ENCODE measurements around the gene FAM3A. TPM values are rescaled to one million over a fixed set of nuclear protein-coding genes. Genes with fewer than 3 reads are reported as not detected.
A peak's percentile ranks its signal among the peaks of the same experiment; 100 is the strongest.

FAM3A gene
- total and polyA plus RNA-seq, 7 experiments from 2014 or later, result 22.2 to 63.7 (median 43.0) TPM

DNA sequence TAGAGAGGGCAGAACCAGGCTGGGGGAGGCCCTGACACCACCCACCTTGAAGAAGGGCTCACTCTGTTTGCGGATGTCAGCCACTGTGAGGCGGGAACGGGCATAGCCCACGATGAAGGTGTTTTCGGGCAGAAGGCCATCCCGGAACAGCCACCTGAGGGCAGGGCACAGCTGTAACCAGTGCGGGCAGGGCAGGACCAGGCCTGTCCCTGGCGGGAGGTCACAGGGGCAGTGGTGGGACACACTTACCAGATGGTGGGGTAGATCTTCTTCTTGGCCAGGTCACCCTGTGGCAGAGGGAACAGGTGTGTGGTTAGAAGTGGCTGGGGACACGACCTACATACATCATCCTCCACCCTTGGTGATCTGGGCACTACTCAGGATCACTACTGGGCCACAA is 19.9 kb upstream of the FAM3A start:
- ChIA-PET POLR2A (interaction anchor here (0.6 kb wide), 1 partner anchor 237 kb away, joined by 5 read pairs; no protein-coding TSS in a partner anchor), CTCF (interaction anchor here (0.7 to 1.3 kb wide), 3 partner anchors 137 to 214 kb away, joined by 3 to 4 read pairs (median 4); partner anchors contain the start of gene RPL10)
- Histone ChIP-seq H3K36me3 (ENCODE audit: control insufficient read depth in 2 of 3, insufficient read depth in 3 of 3, low read length in 3 of 3) (peaks cover 0 to 37% (median 0%) of the 10 kb centered on the region in 3 experiments), H3K27me3 (ENCODE audit: control insufficient read depth in 2 of 2, insufficient read depth in 2 of 2, low read length in 2 of 2) (no peaks in the 10 kb centered on the region), H3K4me1 (ENCODE audit: control insufficient read depth in 2 of 2, insufficient read depth in 2 of 2, low read length in 2 of 2) (no peaks in the 10 kb centered on the region), H3K4me3 (ENCODE audit: low read length) (no peak overlapping the region), H3K27ac (ENCODE audit: low read depth, low read length) (no peak overlapping the region), H3K9me3 (ENCODE audit: control insufficient read depth in 2 of 3, low read length in 3 of 3) (no peaks in the 10 kb centered on the region)
- Mint-ChIP-seq H3K9me3 (no peaks in the 10 kb centered on the region), H3K27ac (no peak overlapping the region), H3K36me3 (peaks cover 0 to 6% (median 0%) of the 10 kb centered on the region in 5 donors), H3K4me3 (no peak overlapping the region), H3K27me3 (no peaks in the 10 kb centered on the region), H3K4me1 (peaks cover 0 to 13% (median 6%) of the 10 kb centered on the region in 7 donors)
- intact Hi-C loops (cut with micrococcal nuclease), result loop anchor here in 1 of 2 donors (2.0 kb wide), 1 partner anchor 523 kb away; no protein-coding TSS in a partner anchor
- DNase-seq, result no peak
- no peak for ATAC-seq

DNA sequence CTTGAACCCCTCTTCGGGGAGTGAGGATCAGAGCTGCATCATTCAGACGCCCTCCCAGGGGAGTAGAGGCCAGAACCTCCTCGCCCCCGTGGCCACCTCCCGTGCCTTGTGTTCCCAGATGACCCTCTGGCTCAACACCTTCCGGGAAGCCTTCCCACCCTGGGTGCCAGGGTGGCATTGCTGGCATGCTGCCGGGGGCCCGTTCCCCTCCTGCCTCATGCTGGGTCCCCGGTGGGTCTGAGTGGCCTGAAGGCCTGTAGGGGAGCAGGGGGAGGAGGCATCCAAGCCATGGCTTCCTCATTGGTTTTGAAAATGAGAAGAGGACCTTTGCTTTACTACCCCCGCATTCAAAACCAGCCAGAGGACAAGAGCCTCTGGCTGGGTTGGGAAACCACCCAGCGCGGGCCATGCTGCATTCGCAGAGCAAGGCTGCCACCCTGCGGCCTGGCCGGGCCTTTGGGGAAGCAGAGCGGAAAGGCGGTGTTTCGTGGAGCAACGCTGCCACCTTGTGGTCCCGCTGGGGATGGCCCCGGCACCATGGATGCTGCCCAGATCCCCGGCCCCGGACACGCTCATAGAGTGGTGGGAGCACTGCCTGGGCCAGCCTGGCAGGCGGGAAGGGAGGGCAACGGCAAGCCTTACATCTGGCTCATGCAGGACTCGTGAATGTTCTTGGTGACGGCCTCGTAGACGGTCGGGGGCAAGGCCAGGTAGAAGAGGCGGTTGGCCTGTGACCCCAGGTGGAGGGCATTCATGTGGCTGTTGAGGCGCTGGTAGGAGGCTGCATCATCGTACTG is 18.7 kb upstream of the FAM3A start:
- DNase-seq (peak; percentile 78 to 93 (median 87)), ATAC-seq (peak; percentile 100)
- Histone ChIP-seq H3K27me3 (ENCODE audit: control insufficient read depth in 2 of 2, insufficient read depth in 2 of 2, low read length in 2 of 2) (no peaks in the 10 kb centered on the region), H3K36me3 (ENCODE audit: control insufficient read depth in 2 of 3, insufficient read depth in 3 of 3, low read length in 3 of 3) (peaks cover 0 to 37% (median 0%) of the 10 kb centered on the region in 3 experiments), H3K4me1 (ENCODE audit: control insufficient read depth in 2 of 2, insufficient read depth in 2 of 2, low read length in 2 of 2) (no peaks in the 10 kb centered on the region), H3K27ac (ENCODE audit: low read depth, low read length) (peak overlapping the region; percentile 55), H3K4me3 (ENCODE audit: low read length) (no peak overlapping the region), H3K9me3 (ENCODE audit: control insufficient read depth in 2 of 3, low read length in 3 of 3) (no peaks in the 10 kb centered on the region)
- Mint-ChIP-seq H3K36me3 (peaks cover 0 to 6% (median 0%) of the 10 kb centered on the region in 5 donors), H3K27me3 (no peaks in the 10 kb centered on the region), H3K9me3 (no peaks in the 10 kb centered on the region), H3K4me1 (peaks cover 0 to 13% (median 6%) of the 10 kb centered on the region in 7 donors), H3K27ac (peak overlapping the region in 5 of 9 donors; percentile 26 to 72 (median 67)), H3K4me3 (no peak overlapping the region)
- ChIA-PET POLR2A (interaction anchor here (0.7 to 1.3 kb wide), 3 partner anchors 20 to 161 kb away, joined by 3 read pairs; no protein-coding TSS in a partner anchor), CTCF (interaction anchor here (0.7 to 1.8 kb wide), 3 partner anchors 161 to 213 kb away, joined by 3 to 13 read pairs (median 4); partner anchors contain the start of gene FLNA)
- intact Hi-C loops (cut with micrococcal nuclease), result loop anchor here (1.0 to 5.0 kb wide), 5 partner anchors 135 to 522 kb away; partner anchors contain the start of gene MECP2 (in 1 of the 2)

DNA sequence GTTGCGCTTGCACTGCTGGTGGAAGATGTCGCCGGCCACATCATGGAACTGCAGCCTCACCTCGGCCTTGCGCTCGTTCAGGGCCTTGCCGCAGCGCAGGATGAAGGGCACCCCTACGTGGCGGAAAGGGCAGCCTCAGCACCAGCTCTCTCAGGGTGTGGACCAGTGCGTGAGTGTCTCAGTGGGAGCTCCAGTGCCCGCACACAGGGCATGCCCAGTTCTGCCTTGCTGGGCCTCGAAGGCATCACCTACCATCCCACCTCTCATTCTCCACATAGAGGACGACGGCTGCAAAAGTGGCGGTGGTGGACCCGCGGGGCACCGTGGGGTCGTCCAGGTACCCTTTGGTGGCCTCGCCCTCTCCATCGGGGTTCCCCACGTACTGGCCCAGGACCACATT is 16.7 kb upstream of the FAM3A start:
- ATAC-seq (no peak), DNase-seq (no peak)
- no peaks in the 10 kb centered on the region for H3K27me3 Mint-ChIP-seq
- H3K27me3 ChIP-seq (ENCODE audit: control insufficient read depth in 2 of 2, insufficient read depth in 2 of 2, low read length in 2 of 2), result no peaks in the 10 kb centered on the region
- intact Hi-C loops (cut with micrococcal nuclease), result loop anchor here in 1 of 2 donors (5.0 kb wide), 1 partner anchor 435 kb away; the partner anchor contains the start of gene MECP2
- no peak overlapping the region for H3K4me3 ChIP-seq (ENCODE audit: low read length)
- ChIA-PET POLR2A (interaction anchor here (1.0 to 2.3 kb wide), 3 partner anchors 133 to 162 kb away, joined by 3 to 12 read pairs (median 3); partner anchors contain the start of gene RPL10), CTCF (interaction anchor here (1.4 to 2.1 kb wide), 2 partner anchors 11 to 42 kb away, joined by 4 to 5 read pairs; partner anchors contain the start of gene SLC10A3)
- no peak overlapping the region for H3K27ac ChIP-seq (ENCODE audit: low read depth, low read length)
- H3K36me3 Mint-ChIP-seq, result peaks cover 0 to 6% (median 0%) of the 10 kb centered on the region in 5 donors
- peaks cover 0 to 7% (median 5%) of the 10 kb centered on the region in 7 donors for H3K4me1 Mint-ChIP-seq
- no peak overlapping the region for H3K27ac Mint-ChIP-seq
- H3K9me3 Mint-ChIP-seq, result peaks cover 0 to 2% (median 0%) of the 10 kb centered on the region in 11 donors
- H3K9me3 ChIP-seq (ENCODE audit: control insufficient read depth in 2 of 3, low read length in 3 of 3), result no peaks in the 10 kb centered on the region
- no peaks in the 10 kb centered on the region for H3K4me1 ChIP-seq (ENCODE audit: control insufficient read depth in 2 of 2, insufficient read depth in 2 of 2, low read length in 2 of 2)
- no peak overlapping the region for H3K4me3 Mint-ChIP-seq
- H3K36me3 ChIP-seq (ENCODE audit: control insufficient read depth in 2 of 3, insufficient read depth in 3 of 3, low read length in 3 of 3), result peaks cover 0 to 37% (median 0%) of the 10 kb centered on the region in 3 experiments

DNA sequence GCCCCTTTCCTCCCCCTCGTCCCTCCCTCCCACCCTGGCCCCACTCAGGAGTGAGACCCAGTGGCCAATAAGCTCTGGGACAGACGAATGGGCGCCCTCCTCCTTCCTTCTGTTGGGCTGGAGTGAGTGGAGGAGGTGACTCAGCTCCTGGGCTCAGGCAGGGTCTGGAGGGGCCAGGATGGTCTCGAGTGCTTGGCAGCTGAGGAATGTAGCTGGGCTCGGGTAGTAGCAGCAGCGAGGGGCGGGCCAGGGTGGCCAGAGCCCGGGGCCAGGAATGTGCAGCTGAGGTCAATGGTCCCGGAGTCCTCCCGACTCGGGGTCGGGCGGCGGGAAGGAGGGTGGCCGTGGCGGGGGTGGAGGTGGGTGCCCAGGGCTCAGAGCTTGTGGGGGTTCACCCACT is 15.6 kb upstream of the FAM3A start:
- H3K4me3 Mint-ChIP-seq, result no peak overlapping the region
- H3K4me1 Mint-ChIP-seq, result peaks cover 0 to 16% (median 14%) of the 10 kb centered on the region in 7 donors
- peaks cover 5 to 7% of the 10 kb centered on the region in 2 donors for H3K4me1 ChIP-seq (ENCODE audit: control insufficient read depth in 2 of 2, insufficient read depth in 2 of 2, low read length in 2 of 2)
- POLR2A ChIA-PET, result interaction anchor here (0.8 to 2.3 kb wide), 3 partner anchors 132 to 157 kb away, joined by 3 to 12 read pairs (median 3); partner anchors contain the start of gene RPL10
- CTCF ChIA-PET, result interaction anchor here (1.1 to 1.4 kb wide), 2 partner anchors 41 to 158 kb away, joined by 4 read pairs; partner anchors contain the start of gene SLC10A3
- no peaks in the 10 kb centered on the region for H3K27me3 Mint-ChIP-seq
- ATAC-seq, result no peak
- no peak overlapping the region for H3K27ac ChIP-seq (ENCODE audit: low read depth, low read length)
- no peak overlapping the region for H3K4me3 ChIP-seq (ENCODE audit: low read length)
- H3K27me3 ChIP-seq (ENCODE audit: control insufficient read depth in 2 of 2, insufficient read depth in 2 of 2, low read length in 2 of 2), result no peaks in the 10 kb centered on the region
- H3K27ac Mint-ChIP-seq, result no peak overlapping the region
- intact Hi-C loops (cut with micrococcal nuclease), result loop anchor here in 1 of 2 donors (5.0 kb wide), 1 partner anchor 434 kb away; the partner anchor contains the start of gene MECP2
- H3K36me3 Mint-ChIP-seq, result peaks cover 0 to 6% (median 0%) of the 10 kb centered on the region in 5 donors
- peaks cover 0 to 37% (median 0%) of the 10 kb centered on the region in 3 experiments for H3K36me3 ChIP-seq (ENCODE audit: control insufficient read depth in 2 of 3, insufficient read depth in 3 of 3, low read length in 3 of 3)
- no peak for DNase-seq
- H3K9me3 ChIP-seq (ENCODE audit: control insufficient read depth in 2 of 3, low read length in 3 of 3), result no peaks in the 10 kb centered on the region
- peaks cover 0 to 2% (median 0%) of the 10 kb centered on the region in 11 donors for H3K9me3 Mint-ChIP-seq

DNA sequence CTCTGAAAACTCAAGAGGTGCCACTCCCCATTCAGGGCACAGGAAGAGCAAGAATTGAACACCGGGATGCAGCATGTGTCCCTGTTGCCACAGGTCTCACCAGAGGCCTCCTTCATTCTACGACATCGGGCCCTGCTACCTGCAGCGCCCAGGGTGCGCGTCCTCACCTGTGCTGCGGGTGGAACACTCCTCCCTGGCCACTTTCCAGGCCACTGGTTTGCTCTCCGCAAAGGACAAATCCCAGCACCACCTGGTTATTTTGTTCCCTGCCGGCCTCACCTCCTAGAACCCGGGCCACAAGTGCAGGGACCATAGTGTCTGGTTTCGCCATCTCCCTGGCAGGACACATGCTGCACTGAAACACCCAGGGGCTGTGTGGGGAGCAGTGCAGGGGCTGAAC is 14.3 kb upstream of the FAM3A start:
- Histone ChIP-seq H3K27ac (ENCODE audit: low read depth, low read length) (no peak overlapping the region), H3K9me3 (ENCODE audit: control insufficient read depth in 2 of 3, low read length in 3 of 3) (no peaks in the 10 kb centered on the region), H3K36me3 (ENCODE audit: control insufficient read depth in 2 of 3, insufficient read depth in 3 of 3, low read length in 3 of 3) (peaks cover 0 to 30% (median 0%) of the 10 kb centered on the region in 3 experiments), H3K4me3 (ENCODE audit: low read length) (no peak overlapping the region), H3K4me1 (ENCODE audit: control insufficient read depth in 2 of 2, insufficient read depth in 2 of 2, low read length in 2 of 2) (peaks cover 5 to 20% of the 10 kb centered on the region in 2 donors), H3K27me3 (ENCODE audit: control insufficient read depth in 2 of 2, insufficient read depth in 2 of 2, low read length in 2 of 2) (no peaks in the 10 kb centered on the region)
- ChIA-PET CTCF (no interaction called here), POLR2A (no interaction called here)
- intact Hi-C loops (cut with micrococcal nuclease), result loop anchor here in 1 of 2 donors (5.0 kb wide), 1 partner anchor 433 kb away; the partner anchor contains the start of gene MECP2
- no peak for DNase-seq
- peaks cover 7 to 29% (median 23%) of the 10 kb centered on the region in 7 donors for H3K4me1 Mint-ChIP-seq
- H3K4me3 Mint-ChIP-seq, result no peak overlapping the region
- H3K36me3 Mint-ChIP-seq, result peaks cover 0 to 6% (median 0%) of the 10 kb centered on the region in 5 donors
- no peaks in the 10 kb centered on the region for H3K27me3 Mint-ChIP-seq
- H3K27ac Mint-ChIP-seq, result peak overlapping the region in 1 of 9 donors; percentile 36
- H3K9me3 Mint-ChIP-seq, result peaks cover 0 to 2% (median 0%) of the 10 kb centered on the region in 11 donors
- ATAC-seq, result no peak

DNA sequence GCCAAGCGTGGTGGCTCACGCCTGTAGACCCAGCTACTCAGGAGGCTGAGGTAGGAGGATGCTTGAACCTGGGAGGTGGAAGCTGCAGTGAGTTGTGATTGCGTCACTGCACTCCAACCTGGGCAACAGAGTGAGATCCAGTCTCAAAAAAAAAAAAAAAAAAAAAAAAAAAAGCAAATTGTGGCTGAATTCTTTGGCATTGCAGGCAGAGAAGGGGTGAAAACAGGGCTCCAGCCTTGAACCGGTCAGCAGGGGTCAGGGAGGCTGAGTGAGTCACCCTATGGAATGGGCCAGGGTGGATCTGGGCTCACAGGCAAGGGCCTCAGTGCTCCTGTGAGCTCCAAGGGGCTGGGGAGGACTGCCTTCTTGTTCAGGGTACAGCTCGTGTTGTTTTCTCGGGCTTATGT is 13.2 kb upstream of the FAM3A start:
- Mint-ChIP-seq H3K27me3 (no peaks in the 10 kb centered on the region), H3K9me3 (peaks cover 0 to 2% (median 0%) of the 10 kb centered on the region in 11 donors), H3K4me1 (peaks cover 7 to 28% (median 20%) of the 10 kb centered on the region in 7 donors), H3K4me3 (no peak overlapping the region), H3K27ac (no peak overlapping the region), H3K36me3 (peaks cover 0 to 6% (median 0%) of the 10 kb centered on the region in 5 donors)
- intact Hi-C loops (cut with micrococcal nuclease), result loop anchor here in 1 of 2 donors (5.0 kb wide), 1 partner anchor 132 kb away; the partner anchor contains the start of gene RPL10
- ATAC-seq, result no peak
- H3K4me1 ChIP-seq (ENCODE audit: control insufficient read depth in 2 of 2, insufficient read depth in 2 of 2, low read length in 2 of 2), result peaks cover 5 to 23% of the 10 kb centered on the region in 2 donors
- no peaks in the 10 kb centered on the region for H3K27me3 ChIP-seq (ENCODE audit: control insufficient read depth in 2 of 2, insufficient read depth in 2 of 2, low read length in 2 of 2)
- ChIA-PET POLR2A (no interaction called here), CTCF (no interaction called here)
- peaks cover 0 to 23% (median 0%) of the 10 kb centered on the region in 3 experiments for H3K36me3 ChIP-seq (ENCODE audit: control insufficient read depth in 2 of 3, insufficient read depth in 3 of 3, low read length in 3 of 3)
- DNase-seq, result no peak
- no peak overlapping the region for H3K27ac ChIP-seq (ENCODE audit: low read depth, low read length)
- no peaks in the 10 kb centered on the region for H3K9me3 ChIP-seq (ENCODE audit: control insufficient read depth in 2 of 3, low read length in 3 of 3)
- no peak overlapping the region for H3K4me3 ChIP-seq (ENCODE audit: low read length)

Measured in naive thymus-derived CD4-positive, alpha-beta T cell (primary cell).